Renal cortical epithelial cell (primary cell): ENCODE results near the gene ATP9A. TPM values are rescaled to one million over a fixed set of nuclear protein-coding genes. Genes with fewer than 3 reads are reported as not detected.
A peak's percentile ranks its signal among the peaks of the same experiment; 100 is the strongest.
"Not testable (repeated sequence)": the region's sequence is repeated elsewhere in the genome, so short reads cannot be mapped to it uniquely, and the experiment has no call there.

ENCODE experiments used
- DNase-seq: peaks from one replicate; pipeline ENCODE4 v3.0.0-alpha.2; 2011; ENCODE audit warnings: low read depth
- total RNA-seq: library from RNA; depleted of rRNA; stranded (reverse); fragments of >200 nt; gene quantifications from 2 replicates; pipeline ENCODE4 v1.2.3, GENCODE V29; 2014

The ATP9A gene
- total RNA-seq, 1 donor from 2014 or later: 60.6 TPM

DNA sequence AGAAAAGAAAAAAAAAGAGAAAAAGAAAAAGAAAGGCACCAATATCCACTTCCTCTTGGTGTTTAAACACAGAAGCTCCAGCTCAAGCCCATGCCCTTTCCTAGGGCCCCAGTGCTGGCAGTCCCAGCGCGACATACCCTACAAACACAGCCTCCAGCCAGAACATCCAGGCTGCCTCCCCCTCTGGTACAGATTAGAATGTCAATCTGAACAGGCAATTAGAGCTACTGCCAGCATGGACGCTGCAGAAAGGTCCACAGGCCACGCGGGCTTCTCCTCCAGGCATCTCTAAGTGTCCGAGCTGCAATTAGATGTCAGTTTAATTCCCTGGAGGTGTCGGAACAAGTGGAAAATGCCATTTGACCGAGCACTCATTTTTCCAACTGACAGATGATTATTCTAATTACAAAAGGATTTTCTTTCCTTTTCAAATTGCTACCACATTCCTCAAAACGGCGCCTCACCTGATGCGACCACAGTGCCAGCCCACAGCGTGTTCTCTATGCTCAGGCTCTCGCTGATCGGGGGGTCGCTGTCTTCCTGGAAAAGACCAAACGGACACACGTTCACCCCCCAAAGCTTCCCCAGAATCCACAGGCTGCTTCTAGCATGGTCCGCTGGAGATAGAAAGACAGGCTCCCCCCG is 79.5 kb downstream of the ATP9A start:
- no peak for DNase-seq

DNA sequence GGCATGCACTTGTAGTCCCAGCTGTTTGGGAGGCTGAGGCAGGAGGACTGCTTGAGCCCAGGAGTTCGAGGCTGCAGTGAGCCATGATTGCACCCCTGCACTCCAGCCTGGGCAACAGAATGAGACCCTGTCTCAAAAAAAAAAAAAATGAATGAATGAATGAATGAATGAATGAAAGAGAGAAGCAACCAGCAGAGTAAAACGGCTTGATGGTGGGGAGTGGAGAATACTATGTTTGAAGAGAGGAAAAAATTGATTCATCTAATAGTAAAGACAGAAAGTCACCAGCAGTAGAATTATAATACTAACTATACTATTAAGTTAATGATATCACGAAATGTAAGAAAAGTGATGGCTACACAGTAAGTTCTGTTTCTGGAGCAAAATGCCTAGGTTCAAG is 80.6 kb downstream of the ATP9A start:
- DNase-seq: no peak

DNA sequence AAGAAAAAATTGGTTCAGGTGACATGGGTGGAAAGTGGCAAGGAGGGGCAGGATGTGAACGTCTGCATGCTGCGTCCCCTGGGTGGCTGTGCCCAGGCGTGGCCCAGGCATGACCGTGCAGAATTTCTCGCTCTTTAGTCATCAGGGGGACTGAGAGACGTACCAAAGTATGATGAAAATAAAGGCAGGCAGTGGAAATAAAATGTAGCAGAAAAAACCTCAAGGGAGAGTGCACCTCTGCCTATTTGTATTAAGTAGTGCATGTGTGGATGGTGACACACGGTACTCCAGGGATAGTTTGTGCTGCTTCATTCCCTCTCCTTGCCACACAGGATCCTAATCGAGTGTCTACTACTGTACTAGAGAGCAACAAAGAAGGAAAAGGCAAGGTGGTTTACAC is 81.1 kb downstream of the ATP9A start:
- DNase-seq: peak; percentile 56

DNA sequence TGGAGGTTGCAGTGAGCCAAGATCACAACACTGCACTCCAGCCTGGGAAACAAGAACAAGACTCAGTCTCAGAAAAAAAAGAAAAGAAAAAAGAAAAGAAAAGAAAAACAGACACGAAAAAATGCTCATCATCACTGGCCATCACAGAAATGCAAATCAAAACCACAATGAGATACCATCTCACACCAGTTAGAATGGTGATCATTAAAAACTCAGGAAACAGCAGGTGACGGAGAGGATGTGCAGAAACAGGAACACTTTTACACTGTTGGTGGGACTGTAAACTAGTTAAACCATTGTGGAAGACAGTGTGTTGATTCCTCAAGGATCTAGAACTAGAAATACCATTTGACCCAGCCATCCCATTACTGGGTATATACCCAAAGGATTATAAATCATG is 82.7 kb downstream of the ATP9A start:
- not testable (repeated sequence) for DNase-seq

DNA sequence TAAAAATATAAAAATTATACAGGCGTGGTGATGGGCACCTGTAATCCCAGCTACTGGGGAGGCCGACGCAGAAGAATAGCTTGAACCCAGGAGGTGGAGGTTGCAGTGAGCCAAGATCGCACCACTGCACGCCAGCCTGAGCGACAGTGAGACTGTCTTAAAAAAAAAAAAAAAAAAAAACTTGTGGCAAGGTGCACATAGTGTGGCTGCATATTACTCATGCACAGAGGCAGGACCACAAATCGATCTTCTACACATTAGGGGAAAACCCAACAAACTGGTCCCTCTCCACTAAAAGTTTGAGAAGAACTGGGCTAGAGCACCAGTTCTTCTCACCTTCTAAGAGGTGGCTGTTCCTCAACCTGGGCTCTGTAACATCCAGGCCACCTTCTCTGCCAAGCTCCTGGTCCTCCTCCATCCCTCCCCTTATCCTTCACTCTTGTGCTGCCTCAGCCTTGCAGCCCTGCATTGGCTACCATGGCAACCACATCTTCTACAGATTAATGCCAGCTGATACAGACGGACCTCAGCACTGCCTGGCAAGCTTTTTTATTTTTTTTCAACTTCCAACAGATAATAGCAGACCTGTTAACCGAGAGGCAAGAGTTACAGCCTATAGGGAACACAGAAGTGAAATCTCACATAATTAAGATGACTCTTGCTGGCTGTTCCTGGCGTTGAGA is 88.0 kb downstream of the ATP9A start:
- no peak for DNase-seq

DNA sequence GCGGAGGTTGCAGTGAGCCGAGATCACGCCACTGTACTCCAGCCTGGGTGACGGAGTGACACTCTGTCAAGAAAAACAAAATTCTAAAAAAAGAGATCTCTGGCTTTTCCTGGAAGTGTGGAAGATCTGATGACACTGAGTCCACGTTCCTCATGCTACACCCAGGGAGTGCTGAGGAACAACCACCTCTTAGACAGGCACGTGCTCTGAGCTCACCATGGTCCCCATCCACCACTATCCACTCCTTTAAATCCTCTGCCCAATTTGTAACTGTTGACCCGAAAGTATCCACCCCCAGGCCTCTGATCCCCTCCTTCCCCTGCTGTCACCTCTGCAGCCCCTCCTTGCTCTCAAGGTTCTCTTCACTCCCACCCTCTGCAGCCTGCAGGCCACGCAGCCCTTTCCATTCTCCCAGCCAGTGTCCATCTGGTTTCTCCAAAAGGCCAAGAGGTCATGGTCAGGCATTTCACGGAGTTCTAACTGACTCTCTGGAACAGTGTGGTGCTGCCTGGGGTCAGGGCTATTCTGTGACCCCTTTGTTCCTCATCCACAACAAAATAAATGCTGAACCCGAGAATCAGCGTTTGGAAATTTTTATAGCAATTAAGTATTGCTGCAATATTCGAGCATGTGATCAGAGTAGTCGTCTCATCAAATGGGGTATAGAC is 88.8 kb downstream of the ATP9A start:
- DNase-seq: no peak

DNA sequence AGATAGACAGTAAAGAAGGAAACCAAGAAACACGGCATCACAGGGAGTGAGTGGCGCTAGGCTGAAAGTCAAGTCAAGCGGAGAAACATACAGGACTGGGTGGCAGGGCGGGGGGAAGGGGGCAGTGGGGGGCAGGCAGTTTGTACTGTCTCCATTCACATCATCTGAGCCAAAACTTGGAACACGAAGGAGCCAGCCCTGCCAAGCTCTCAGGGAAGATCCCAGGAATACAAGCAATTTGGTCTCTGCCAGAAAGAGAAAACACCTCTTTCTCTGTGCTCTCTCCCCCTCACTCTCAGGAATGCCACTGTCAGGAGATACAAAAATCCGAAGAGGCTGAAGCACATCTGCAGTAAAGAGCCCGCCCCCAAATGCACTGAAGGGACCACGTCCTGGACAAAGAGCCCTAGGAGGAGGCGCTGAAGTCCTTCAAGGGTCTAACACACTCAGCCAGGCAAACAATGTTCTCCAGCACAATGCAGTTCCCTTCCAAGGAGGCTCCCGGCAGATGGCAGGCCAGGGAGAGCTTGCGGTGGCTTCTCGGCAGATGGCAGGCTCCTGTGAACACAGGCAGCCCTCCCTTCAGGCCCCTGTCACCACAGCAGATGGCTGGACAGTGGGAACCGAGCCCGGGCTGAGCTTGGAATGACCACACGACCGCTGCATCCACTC is 90.0 kb downstream of the ATP9A start:
- DNase-seq: no peak

DNA sequence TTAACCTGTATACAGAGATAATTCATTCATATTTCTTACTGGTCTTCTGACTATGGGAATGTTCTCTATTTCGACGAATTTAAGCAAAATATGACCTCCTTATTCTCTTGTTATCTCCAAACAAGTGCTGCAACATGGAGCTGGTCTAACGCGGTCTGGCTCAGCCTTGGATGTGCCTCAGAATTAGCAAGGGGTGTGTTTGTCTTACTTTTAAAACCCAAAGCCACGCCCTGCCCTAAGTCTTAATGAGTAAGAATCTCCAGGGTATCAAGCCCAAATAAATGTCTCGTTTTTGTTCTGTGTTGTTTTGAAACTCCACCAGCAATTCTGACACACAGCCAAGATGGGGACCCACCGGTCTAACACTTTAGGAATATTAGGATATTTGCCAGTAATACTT is 99.2 kb downstream of the ATP9A start:
- DNase-seq: no peak

DNA sequence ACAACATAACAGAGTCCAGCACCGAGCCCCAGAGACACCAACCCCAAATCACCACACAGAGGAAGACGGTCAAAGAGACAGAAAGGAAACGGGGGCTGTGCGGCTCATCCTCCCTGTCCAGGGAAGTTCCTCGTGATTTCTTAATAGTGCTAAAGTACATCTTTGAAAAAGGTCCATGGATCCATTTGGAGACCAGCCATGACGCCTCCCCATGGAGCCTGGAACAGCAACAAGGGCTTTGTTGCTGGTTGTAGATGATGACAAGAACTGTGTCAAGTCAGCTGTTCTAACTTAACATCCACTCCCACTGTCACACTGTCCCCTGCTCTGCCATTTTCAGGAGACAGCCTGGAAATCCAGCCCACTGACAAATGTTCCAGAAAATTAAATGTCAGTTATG is 99.7 kb downstream of the ATP9A start:
- DNase-seq: no peak

DNA sequence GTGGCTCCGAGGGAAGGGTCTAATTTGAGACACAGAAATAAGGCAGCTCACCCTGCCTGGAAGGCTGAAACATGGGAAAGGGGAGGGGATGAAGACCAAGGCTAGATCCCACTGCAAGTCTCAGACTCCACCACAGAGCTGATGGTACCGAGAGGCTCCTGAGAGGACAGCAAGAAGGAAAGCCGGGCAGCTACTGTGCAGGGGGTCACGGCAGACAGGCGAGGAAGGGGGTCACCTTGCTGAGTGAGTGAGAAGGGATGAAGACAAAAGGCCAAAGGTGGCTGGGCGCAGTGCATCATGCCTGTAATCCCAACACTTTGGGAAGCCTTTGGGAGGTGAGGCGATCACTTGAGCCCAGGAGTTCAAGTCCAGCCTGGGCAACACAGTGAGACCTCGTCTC is 100.7 kb downstream of the ATP9A start:
- DNase-seq: no peak

DNA sequence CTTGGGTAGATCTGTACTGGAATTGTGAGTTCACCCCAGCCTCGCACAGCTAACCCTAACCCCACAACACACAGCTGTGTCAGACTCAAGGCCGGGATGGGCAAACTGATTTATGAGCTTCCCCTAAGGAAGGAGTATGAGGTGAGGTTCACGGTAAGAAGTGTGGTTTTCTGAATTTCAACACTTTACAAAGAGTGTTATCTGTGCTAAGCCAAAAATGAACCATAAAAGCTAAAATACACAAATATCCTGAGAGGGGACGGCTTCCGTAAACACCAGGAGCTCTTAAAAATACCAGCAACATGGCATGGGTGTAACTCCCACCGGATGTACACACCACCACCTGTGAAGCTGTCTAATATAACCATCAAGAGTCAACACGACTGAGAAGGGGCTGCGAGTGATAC is 101.2 kb downstream of the ATP9A start:
- DNase-seq: no peak

DNA sequence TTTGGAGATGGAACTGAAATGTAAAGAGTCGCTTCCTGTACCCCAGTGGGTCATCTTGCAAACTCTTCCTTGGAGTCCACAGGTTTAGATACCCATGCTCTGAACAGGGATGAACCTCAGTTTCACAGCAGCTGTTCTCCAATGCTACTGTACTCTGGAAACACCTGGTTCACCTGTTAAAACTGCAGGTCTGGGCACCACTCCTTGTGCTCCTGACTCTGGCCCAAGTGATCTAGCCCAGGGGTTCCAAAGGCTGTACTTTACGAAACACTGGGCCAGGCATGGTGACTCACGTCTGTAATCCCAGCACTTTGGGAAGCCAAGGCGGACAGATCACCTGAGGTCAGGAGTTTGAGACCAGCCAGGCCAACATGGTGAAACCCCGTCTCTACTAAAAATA is 102.1 kb downstream of the ATP9A start:
- DNase-seq: no peak

DNA sequence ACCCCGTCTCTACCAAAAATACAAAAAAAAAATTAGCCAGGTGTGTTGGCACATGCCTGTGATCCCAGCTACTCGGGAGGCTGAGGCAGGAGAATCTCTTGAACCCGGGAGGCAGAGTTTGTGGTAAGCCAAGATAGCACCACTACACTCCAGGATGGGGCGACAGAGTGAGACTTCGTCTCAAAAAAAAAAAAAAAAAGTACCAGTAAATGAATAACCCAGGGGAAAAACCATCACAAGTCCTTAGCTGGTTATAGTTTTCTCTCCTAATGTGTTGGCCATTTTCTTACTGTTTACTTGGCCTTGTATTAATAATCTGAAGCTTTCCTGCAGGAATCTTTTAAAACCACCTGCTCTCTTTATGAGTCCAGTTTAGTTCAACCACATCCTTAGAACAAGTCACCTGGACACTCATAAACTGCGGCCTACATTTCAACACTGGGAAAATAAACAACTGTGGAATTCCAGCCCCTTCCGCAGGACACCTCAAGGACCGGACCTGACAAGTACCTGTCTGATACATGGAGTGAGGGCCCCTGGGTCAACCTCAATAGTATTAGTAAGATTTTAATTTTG is 102.6 kb downstream of the ATP9A start:
- peak; percentile 56 for DNase-seq

DNA sequence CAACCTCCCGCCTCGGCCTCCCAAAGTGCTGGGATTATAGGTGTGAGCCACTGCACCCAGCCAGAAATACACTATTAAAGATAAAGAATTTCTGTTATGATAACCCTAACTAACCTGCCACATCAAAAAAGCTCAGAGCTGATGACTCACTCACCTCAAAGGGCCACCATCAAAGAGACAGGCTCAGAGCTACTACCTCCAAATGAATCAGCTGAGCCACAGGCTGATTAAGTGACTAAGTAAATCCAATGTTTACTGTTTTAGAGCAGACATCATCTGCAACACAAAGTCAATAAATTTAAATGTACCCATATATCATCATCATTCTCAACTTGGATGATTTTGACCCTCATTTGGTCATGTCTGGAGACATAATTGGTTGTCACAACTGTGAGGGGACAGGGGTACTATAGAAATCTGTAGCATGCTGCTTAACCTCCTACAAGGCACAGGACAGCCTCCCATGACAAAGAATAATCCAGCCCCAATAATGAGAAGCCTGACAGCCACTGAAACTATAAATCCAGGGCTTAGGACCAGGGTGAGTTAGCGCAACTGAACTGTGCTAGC is 106.5 kb downstream of the ATP9A start:
- DNase-seq: peak; percentile 70

DNA sequence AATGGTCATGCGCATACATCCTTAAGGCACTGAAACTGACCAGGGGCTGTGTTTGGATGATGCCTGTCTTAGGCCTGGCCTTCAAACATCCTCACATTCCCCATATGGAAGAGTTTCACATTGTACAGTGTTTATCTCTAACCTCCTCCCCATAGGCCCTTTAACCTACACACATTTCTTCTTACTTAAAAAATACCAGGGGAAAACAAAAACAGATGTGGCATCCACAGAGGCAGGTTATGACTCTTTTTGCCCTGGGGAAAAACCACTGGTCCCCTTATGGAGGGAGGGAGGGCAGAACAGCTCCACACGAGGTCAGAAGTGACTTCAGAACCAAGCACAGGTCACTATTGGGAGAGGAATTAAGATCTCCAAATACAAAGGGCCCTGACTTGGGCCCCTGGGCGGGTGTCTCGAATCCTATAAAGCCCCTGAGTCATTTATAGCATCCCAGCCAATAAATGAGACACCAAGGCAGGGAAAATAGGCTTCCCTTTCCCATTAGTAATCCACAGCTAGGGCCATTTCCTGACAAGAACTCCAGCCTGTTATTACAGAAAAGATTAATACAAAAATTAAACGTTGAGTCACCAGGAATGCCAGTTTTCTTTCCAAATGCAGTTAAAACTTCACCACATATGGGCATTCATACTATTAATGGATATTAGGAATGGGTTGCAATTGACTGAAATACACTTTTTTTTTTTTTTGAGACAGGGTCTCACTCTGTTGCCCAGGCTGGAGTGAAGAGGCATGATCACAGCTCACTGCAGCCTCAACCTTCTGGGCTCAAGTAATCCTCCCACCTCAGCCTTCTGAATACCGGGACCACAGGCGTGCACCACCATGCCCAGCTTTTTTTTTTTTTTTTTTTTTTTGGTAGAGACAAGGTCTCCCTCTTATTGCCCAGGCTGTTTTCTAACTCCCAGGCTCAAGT is 107.2 kb downstream of the ATP9A start:
- DNase-seq: peak; percentile 25

DNA sequence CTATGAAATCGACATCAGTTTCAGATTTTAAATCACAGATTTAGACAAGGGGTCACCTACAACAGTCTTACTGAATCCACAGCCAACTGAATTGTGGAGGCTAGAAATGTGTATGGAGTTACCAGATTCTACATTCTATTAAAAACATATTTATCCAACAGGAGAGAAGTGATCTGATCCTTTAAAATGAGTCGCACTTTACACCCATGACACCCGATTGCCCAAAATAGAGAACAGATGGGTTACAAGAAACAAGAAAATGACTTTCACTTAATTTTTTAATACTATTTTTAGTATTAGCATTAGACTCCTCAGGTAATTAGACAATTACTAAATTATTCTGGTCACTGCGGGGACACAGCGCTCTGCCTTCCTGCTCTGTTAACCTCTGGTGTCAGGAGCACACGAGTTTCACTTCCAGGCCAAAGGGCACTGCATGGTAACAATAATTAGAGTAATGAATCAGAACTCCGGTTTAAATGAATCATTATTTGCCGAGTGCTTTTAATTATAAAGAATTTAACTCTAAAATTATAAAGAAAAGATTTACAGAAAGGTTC is 108.6 kb downstream of the ATP9A start:
- no peak for DNase-seq

DNA sequence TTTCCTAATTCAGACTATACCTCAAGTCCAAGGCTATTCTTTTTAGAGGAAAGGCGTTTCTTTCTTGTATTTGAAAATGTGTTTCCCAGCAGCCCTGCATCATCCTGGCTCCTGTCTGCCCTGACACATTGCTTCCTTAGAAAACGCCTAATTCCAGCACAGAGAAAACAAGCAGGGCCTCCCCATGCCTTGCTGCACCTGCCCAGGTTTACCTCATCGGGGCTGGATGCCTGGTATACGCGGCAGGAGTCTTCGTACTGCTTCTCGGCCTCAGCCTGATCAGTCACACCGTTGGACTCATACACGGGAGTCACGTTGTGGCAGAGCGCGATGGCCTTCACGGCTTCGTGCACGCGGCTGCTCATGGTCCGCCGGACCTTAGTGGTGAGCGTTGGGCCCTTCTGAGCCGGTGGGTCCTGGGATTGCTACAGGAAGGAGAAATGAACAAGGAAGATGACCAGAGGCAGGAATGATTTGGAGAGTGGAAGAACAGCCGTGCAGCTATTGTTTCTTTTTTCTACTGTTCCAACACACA is 111.4 kb downstream of the ATP9A start:
- DNase-seq: no peak

DNA sequence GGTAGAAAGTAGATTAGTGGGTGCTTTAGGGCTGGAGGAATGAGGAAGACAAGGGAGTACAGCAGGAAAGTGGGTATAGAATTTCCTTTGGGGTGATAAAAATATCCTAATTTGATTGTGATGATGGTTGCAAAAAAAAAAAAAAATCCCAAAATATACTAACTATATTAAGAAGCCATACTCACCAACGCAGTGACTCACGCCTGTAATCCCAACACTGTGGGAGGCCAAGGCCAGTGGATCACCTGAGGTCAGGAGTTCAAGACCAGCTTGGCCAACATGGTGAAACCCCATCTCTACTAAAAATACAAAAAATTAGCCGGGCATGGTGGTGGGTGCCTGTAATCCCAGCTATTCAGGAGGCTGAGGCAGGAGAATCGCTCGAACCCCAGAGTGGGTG is 112.1 kb downstream of the ATP9A start:
- DNase-seq: not testable (repeated sequence)

DNA sequence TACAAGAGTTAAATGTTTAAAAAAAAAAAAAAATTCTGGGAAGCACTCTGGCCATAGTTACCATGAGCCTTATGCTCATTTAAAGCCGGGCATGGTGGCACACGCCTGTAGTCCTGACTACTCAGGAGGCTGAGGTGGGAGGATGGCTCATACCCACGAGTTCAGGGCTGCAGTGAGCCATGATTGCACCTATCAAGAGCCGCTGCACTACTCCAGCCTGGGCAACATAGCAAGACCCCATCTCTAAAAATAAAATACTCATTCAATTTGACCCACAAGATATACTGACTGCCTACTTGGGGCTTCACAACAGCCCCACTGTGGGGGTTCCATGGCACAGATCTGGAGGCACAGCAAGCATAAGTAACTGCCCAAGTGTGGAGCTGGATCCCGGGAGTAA is 113.7 kb downstream of the ATP9A start:
- DNase-seq: no peak

DNA sequence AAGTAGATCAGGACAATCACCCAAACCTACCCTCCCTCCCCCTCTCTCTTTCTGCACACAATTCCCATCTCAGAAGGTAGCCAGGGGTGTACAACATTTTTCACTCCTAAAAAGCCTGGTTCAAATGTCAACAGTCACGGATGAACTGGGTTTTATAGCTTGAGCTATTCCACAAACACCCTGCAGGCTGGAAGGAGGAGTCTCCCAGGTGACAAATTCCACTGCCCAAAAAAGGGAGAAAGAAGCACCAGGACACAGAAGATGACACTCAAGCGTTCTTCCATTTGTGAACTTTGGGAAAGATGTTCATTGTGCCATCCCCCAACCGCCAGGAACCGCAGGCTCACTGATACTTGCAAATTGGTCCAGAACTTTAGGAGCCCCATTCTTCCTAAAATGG is 114.1 kb downstream of the ATP9A start:
- no peak for DNase-seq
